Astrocyte of the spinal cord (primary cell): ENCODE measurements around the gene CD2AP.

ENCODE experiments used
- DNase-seq: peaks from one replicate; pipeline ENCODE4 v3.0.0; 2011; ENCODE audit warnings: low read depth, low spot score
- H3K4me3 ChIP-seq: 2 replicates; pipeline ENCODE4 v1.5.1; 2011; ENCODE audit warnings: low read depth, mild to moderate bottlenecking, low read length, moderate library complexity
- CTCF ChIP-seq: IDR thresholded peaks from 2 replicates; pipeline ENCODE4 v1.5.1; 2012; ENCODE audit warnings: low read depth, mild to moderate bottlenecking, low read length, inconsistent platforms
- in situ Hi-C: cut with HindIII; loops from 2 replicates; pipeline ENCODE4 v1.10.0; 2017; ENCODE audit warnings: low sequenced_read_pairs

Gene CD2AP

GRCh38 chr6:47483853-47484546, 6.4 kb downstream of the CD2AP start:
- no peak overlapping the region for H3K4me3 ChIP-seq
- in situ Hi-C loops, result no loop called here
- DNase-seq, result peak; percentile 82
- no peak for TF ChIP-seq CTCF

- TF ChIP-seq CTCF, result no peak
- no peak overlapping the region for H3K4me3 ChIP-seq
- DNase-seq, result peak; percentile 92
- in situ Hi-C loops, result no loop called here
Observed at GRCh38 chr6:47484616-47485015, 7.0 kb downstream of the CD2AP start.

GRCh38 chr6:47485083-47485482, 7.5 kb downstream of the CD2AP start:
- TF ChIP-seq CTCF, result no peak
- no peak for DNase-seq
- in situ Hi-C loops, result no loop called here
- no peak overlapping the region for H3K4me3 ChIP-seq

GRCh38 chr6:47485491-47486135, 8.0 kb downstream of the CD2AP start:
- TF ChIP-seq CTCF, result no peak
- in situ Hi-C loops, result no loop called here
- no peak overlapping the region for H3K4me3 ChIP-seq
- DNase-seq, result no peak

GRCh38 chr6:47489995-47490394, 12.4 kb downstream of the CD2AP start:
- in situ Hi-C loops, result no loop called here
- no peak for TF ChIP-seq CTCF
- H3K4me3 ChIP-seq, result no peak overlapping the region
- DNase-seq, result no peak

GRCh38 chr6:47490676-47491075, 13.1 kb downstream of the CD2AP start:
- no peak for DNase-seq
- no peak overlapping the region for H3K4me3 ChIP-seq
- TF ChIP-seq CTCF, result no peak
- in situ Hi-C loops, result no loop called here
